ENCODE measurements around the gene MRGPRX2. TPM values are rescaled to one million over a fixed set of nuclear protein-coding genes. Genes with fewer than 3 reads are reported as not detected.

MRGPRX2 gene
- total and polyA plus RNA-seq, 9 of the 15 experiments (the other 6 are each of a cell fraction or from before 2014, with no cell fraction given): not detected

GRCh38 chr11:19105011-19105410 is 44.5 kb upstream of the MRGPRX2 start:
- Histone ChIP-seq H3K27ac (ENCODE audit: extremely low read depth, low read depth, low read length) (no peak overlapping the region), H3K9ac (ENCODE audit: insufficient read depth in 1 of 2, low read depth in 2 of 2, low read length in 2 of 2) (no peak overlapping the region), H3K9me1 (ENCODE audit: control insufficient read depth, insufficient read depth, low read length) (no peaks in the 10 kb centered on the region), H3K9me3 (replicated peaks; ENCODE audit: control insufficient read depth, insufficient read depth, low read depth, low read length) (no peaks in the 10 kb centered on the region), H3K79me2 (ENCODE audit: control insufficient read depth, insufficient read depth, low read length) (no peaks in the 10 kb centered on the region), H3K36me3 (ENCODE audit: control insufficient read depth, insufficient read depth, low read length) (no peaks in the 10 kb centered on the region), H3K4me2 (ENCODE audit: insufficient read depth, low read length) (no peak overlapping the region), H3K27me3 (ENCODE audit: control insufficient read depth in 2 of 2, insufficient read depth in 2 of 2, low read length in 2 of 2) (peaks cover 32 to 33% of the 10 kb centered on the region in 2 experiments; a peak in 4 of 5 replicates), H3K4me3 (no peak overlapping the region), H4K20me1 (replicated peaks; ENCODE audit: control insufficient read depth, insufficient read depth, low read length) (no peaks in the 10 kb centered on the region), H2AFZ (ENCODE audit: low read depth, low read length) (no peak overlapping the region), H3K4me1 (replicated peaks in 1 of 2; ENCODE audit: control insufficient read depth in 2 of 2, insufficient read depth in 2 of 2, low read length in 2 of 2) (no peaks in the 10 kb centered on the region)
- FAIRE-seq (no peak), ATAC-seq (no peak), DNase-seq (ENCODE audit: extremely low read depth in 1 of 4, low spot score in 3 of 4) (no peak)
- intact Hi-C loops (cut with micrococcal nuclease): no loop called here
- TF ChIP-seq SMAD2 (IDR thresholded peaks at IDR 0.05; ENCODE audit: low read depth, low read length): no peak
- no peak for TF ChIP-seq DIDO1 (tag; IDR thresholded peaks at IDR 0.05; ENCODE audit: low read depth)
- TF ChIP-seq POLR2A (conservative IDR thresholded peaks at IDR 0.05): no peak
- in situ Hi-C loops (cut with MboI): no loop called here
- WGBS (ENCODE audit: insufficient coverage, low coverage, missing lambda C conversion rate): 0% methylated on average over 1 of the region's 1 CpG
- no TSS peak for BruUV-seq (replicated peaks)
- CTCF ChIA-PET (ENCODE audit: low intra/inter-chr PET ratio): no interaction called here
- POLR2A ChIA-PET: no interaction called here

- H2AFZ ChIP-seq (ENCODE audit: low read depth, low read length): no peak overlapping the region
- peaks cover 11 to 20% of the 10 kb centered on the region in 2 experiments; a peak in 3 of 5 replicates for H3K27me3 ChIP-seq (ENCODE audit: control insufficient read depth in 2 of 2, insufficient read depth in 2 of 2, low read length in 2 of 2)
- H3K4me2 ChIP-seq (ENCODE audit: insufficient read depth, low read length): no peak overlapping the region
- ChIA-PET CTCF (ENCODE audit: low intra/inter-chr PET ratio) (no interaction called here), POLR2A (no interaction called here)
- H3K4me3 ChIP-seq: no peak overlapping the region
- no TSS peak for BruUV-seq (replicated peaks)
- no peaks in the 10 kb centered on the region for H4K20me1 ChIP-seq (replicated peaks; ENCODE audit: control insufficient read depth, insufficient read depth, low read length)
- ATAC-seq (no peak), DNase-seq (ENCODE audit: extremely low read depth in 1 of 4, low spot score in 3 of 4) (no peak), FAIRE-seq (no peak)
- no peaks in the 10 kb centered on the region for H3K79me2 ChIP-seq (ENCODE audit: control insufficient read depth, insufficient read depth, low read length)
- H3K27ac ChIP-seq (ENCODE audit: extremely low read depth, low read depth, low read length): no peak overlapping the region
- in situ Hi-C loops (cut with MboI) (no loop called here), intact Hi-C loops (cut with micrococcal nuclease) (no loop called here)
- H3K4me1 ChIP-seq (replicated peaks in 1 of 2; ENCODE audit: control insufficient read depth in 2 of 2, insufficient read depth in 2 of 2, low read length in 2 of 2): no peaks in the 10 kb centered on the region
- H3K9me3 ChIP-seq (replicated peaks; ENCODE audit: control insufficient read depth, insufficient read depth, low read depth, low read length): no peaks in the 10 kb centered on the region
- WGBS (ENCODE audit: insufficient coverage, low coverage, missing lambda C conversion rate): 0% methylated on average over 1 of the region's 1 CpG
- H3K9ac ChIP-seq (ENCODE audit: insufficient read depth in 1 of 2, low read depth in 2 of 2, low read length in 2 of 2): no peak overlapping the region
- no peaks in the 10 kb centered on the region for H3K36me3 ChIP-seq (ENCODE audit: control insufficient read depth, insufficient read depth, low read length)
- H3K9me1 ChIP-seq (ENCODE audit: control insufficient read depth, insufficient read depth, low read length): no peaks in the 10 kb centered on the region
- TF ChIP-seq SMARCC2 (IDR thresholded peaks at IDR 0.05; ENCODE audit: low read depth): no peak
- TF ChIP-seq STAT5A (IDR thresholded peaks at IDR 0.05; ENCODE audit: borderline replicate concordance, low read length): no peak
- no peak for TF ChIP-seq NONO (IDR thresholded peaks at IDR 0.05; ENCODE audit: low read depth in 2 of 2, low read length in 1 of 2)
- TF ChIP-seq E2F4 (CRISPR knock-in tag; IDR thresholded peaks at IDR 0.05; ENCODE audit: low read depth): no peak
- TF ChIP-seq RBM39 (optimal IDR thresholded peaks at IDR 0.05; ENCODE audit: low read depth, low read length): no peak
- TF ChIP-seq ZNF175 (CRISPR knock-in tag; IDR thresholded peaks at IDR 0.05; ENCODE audit: low read depth): no peak
- TF ChIP-seq MBD2 (IDR thresholded peaks at IDR 0.05; ENCODE audit: borderline replicate concordance, low read depth): no peak
- TF ChIP-seq ZNF324 (CRISPR knock-in tag; IDR thresholded peaks at IDR 0.05): no peak
Measured at GRCh38 chr11:19102521-19102900, 42.0 kb upstream of the MRGPRX2 start.
